ENCODE data around the gene TBC1D8B.

GRCh38 chrX:106802063-106802387 is 448 bp upstream of the TBC1D8B start:
- TF ChIP-seq CTCF (conservative IDR thresholded peaks at IDR 0.05; ENCODE audit: low read length): no peak
- no peak for TF ChIP-seq EZH2phosphoT487 (IDR thresholded peaks at IDR 0.05; ENCODE audit: borderline replicate concordance, low read depth, low read length)

All from OCI-LY7 (cell line).